ENCODE measurements around the gene WAPL.

DNA sequence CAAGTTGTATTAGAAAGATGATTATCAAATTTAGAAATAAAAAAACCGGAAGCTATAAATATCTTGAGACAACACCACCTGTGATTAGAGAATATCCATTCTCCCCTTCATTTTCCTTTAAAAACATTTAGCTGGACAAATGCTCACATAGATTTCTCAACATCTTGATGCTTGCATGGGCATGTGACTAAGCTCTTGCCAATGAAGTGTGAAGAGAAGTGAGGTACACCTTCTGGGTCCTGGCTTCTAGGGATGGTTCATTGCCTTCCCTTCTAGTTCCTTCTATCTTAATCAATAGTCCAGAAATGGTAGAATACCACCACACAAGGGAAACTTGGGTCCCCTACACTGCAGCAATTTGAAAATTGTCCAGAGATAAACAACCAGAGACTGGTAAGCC is 41.0 kb downstream of the WAPL start:
- TF ChIP-seq CTCF (IDR thresholded peaks at IDR 0.05; ENCODE audit: poor library complexity, severe bottlenecking) (no peak), EZH2 (IDR thresholded peaks at IDR 0.05; ENCODE audit: borderline replicate concordance, insufficient read depth, low read length, poor library complexity, severe bottlenecking) (no peak), POLR2AphosphoS5 (IDR thresholded peaks at IDR 0.05) (no peak)
- TF ChIP-seq, protein P1, sequence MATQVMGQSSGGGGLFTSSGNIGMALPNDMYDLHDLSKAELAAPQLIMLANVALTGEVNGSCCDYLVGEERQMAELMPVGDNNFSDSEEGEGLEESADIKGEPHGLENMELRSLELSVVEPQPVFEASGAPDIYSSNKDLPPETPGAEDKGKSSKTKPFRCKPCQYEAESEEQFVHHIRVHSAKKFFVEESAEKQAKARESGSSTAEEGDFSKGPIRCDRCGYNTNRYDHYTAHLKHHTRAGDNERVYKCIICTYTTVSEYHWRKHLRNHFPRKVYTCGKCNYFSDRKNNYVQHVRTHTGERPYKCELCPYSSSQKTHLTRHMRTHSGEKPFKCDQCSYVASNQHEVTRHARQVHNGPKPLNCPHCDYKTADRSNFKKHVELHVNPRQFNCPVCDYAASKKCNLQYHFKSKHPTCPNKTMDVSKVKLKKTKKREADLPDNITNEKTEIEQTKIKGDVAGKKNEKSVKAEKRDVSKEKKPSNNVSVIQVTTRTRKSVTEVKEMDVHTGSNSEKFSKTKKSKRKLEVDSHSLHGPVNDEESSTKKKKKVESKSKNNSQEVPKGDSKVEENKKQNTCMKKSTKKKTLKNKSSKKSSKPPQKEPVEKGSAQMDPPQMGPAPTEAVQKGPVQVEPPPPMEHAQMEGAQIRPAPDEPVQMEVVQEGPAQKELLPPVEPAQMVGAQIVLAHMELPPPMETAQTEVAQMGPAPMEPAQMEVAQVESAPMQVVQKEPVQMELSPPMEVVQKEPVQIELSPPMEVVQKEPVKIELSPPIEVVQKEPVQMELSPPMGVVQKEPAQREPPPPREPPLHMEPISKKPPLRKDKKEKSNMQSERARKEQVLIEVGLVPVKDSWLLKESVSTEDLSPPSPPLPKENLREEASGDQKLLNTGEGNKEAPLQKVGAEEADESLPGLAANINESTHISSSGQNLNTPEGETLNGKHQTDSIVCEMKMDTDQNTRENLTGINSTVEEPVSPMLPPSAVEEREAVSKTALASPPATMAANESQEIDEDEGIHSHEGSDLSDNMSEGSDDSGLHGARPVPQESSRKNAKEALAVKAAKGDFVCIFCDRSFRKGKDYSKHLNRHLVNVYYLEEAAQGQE (IDR thresholded peaks at IDR 0.05; ENCODE audit: borderline replicate concordance), result no peak

Data from neural cell (in vitro differentiated cells).